ENCODE results near the gene LBHD2.

Gene LBHD2

GRCh38 chr14:103122585-103122946 lies 38.6 kb downstream of the LBHD2 start:
- no peak for DNase-seq

- no peak for DNase-seq
These were observed 39.1 kb downstream of the LBHD2 start, which contains the start of gene TNFAIP2 for GRCh38 chr14:103122947-103123633. Gene TNFAIP2, plus strand, starts transcription at chr14:103123461. Its CDS starts 2,997 bp downstream, at chr14:103126458.

GRCh38 chr14:103123634-103124500 lies 39.9 kb downstream of the LBHD2 start:
- DNase-seq = no peak

- DNase-seq = no peak
These were observed 40.5 kb downstream of the LBHD2 start for GRCh38 chr14:103124501-103125001.

- no peak for DNase-seq
These were observed 41.4 kb downstream of the LBHD2 start for GRCh38 chr14:103125098-103126070.

GRCh38 chr14:103126088-103126872 lies 42.3 kb downstream of the LBHD2 start:
- no peak for DNase-seq

- no peak for DNase-seq
These were observed 42.9 kb downstream of the LBHD2 start for GRCh38 chr14:103126873-103127304.

GRCh38 chr14:103127356-103127755 lies 43.3 kb downstream of the LBHD2 start:
- no peak for DNase-seq

- DNase-seq = no peak
These were observed 44.0 kb downstream of the LBHD2 start for GRCh38 chr14:103127861-103128598.

GRCh38 chr14:103128631-103129300 lies 44.8 kb downstream of the LBHD2 start:
- DNase-seq = no peak

GRCh38 chr14:103129301-103130016 lies 45.4 kb downstream of the LBHD2 start:
- DNase-seq = no peak

GRCh38 chr14:103130017-103130764 lies 46.2 kb downstream of the LBHD2 start:
- DNase-seq = no peak

GRCh38 chr14:103130965-103131364 lies 47.0 kb downstream of the LBHD2 start:
- no peak for DNase-seq

GRCh38 chr14:103131580-103131979 lies 47.6 kb downstream of the LBHD2 start:
- no peak for DNase-seq

GRCh38 chr14:103132381-103133209 lies 48.6 kb downstream of the LBHD2 start:
- no peak for DNase-seq

GRCh38 chr14:103133210-103134140 lies 49.5 kb downstream of the LBHD2 start:
- DNase-seq = no peak

- DNase-seq = no peak
These were observed 50.4 kb downstream of the LBHD2 start for GRCh38 chr14:103134405-103134804.

Measured in GF-D8 (cell line).